DMS53 (cell line): ENCODE measurements around the gene RGS1.

ENCODE experiments used
- DNase-seq: peaks from one replicate; lab custom pipeline; 2025; lab: John Stamatoyannopoulos, UW

The RGS1 gene

GRCh38 chr1:192554904-192555303 is 20.7 kb upstream of the RGS1 start:
- no peak for DNase-seq

- no peak for DNase-seq
Measured at GRCh38 chr1:192555399-192555798, 20.2 kb upstream of the RGS1 start.

- no peak for DNase-seq
Measured at GRCh38 chr1:192557841-192558595, 17.6 kb upstream of the RGS1 start.

GRCh38 chr1:192559115-192560006 is 16.2 kb upstream of the RGS1 start:
- no peak for DNase-seq

GRCh38 chr1:192561301-192561700 is 14.3 kb upstream of the RGS1 start:
- no peak for DNase-seq

- DNase-seq: no peak
Measured at GRCh38 chr1:192563129-192563528, 12.4 kb upstream of the RGS1 start.

GRCh38 chr1:192564099-192564498 is 11.5 kb upstream of the RGS1 start:
- DNase-seq: peak; percentile 7

GRCh38 chr1:192565946-192566345 is 9.6 kb upstream of the RGS1 start:
- no peak for DNase-seq

- no peak for DNase-seq
Measured at GRCh38 chr1:192566657-192567056, 8.9 kb upstream of the RGS1 start.

- DNase-seq: no peak
Measured at GRCh38 chr1:192568063-192568462, 7.5 kb upstream of the RGS1 start.

GRCh38 chr1:192571668-192572067 is 3.9 kb upstream of the RGS1 start:
- DNase-seq: no peak

- DNase-seq: peak; percentile 87
Measured at GRCh38 chr1:192573499-192573898, 2.1 kb upstream of the RGS1 start.

GRCh38 chr1:192574073-192574472 is 1.5 kb upstream of the RGS1 start:
- DNase-seq: peak; percentile 18

- no peak for DNase-seq
Measured at GRCh38 chr1:192576190-192577144, 894 bp downstream of the RGS1 start.

GRCh38 chr1:192577145-192578140 is 1.9 kb downstream of the RGS1 start:
- DNase-seq: no peak

- DNase-seq: no peak
Measured at GRCh38 chr1:192578144-192578909, 2.8 kb downstream of the RGS1 start.

GRCh38 chr1:192579010-192579738 is 3.6 kb downstream of the RGS1 start:
- DNase-seq: peak; percentile 52

- peak; percentile 77 for DNase-seq
Measured at GRCh38 chr1:192580351-192580962, 4.9 kb downstream of the RGS1 start.
